Measurements from ENCODE around the gene MORF4L2.
A peak's percentile ranks its signal among the peaks of the same experiment; 100 is the strongest.

Gene MORF4L2

DNA sequence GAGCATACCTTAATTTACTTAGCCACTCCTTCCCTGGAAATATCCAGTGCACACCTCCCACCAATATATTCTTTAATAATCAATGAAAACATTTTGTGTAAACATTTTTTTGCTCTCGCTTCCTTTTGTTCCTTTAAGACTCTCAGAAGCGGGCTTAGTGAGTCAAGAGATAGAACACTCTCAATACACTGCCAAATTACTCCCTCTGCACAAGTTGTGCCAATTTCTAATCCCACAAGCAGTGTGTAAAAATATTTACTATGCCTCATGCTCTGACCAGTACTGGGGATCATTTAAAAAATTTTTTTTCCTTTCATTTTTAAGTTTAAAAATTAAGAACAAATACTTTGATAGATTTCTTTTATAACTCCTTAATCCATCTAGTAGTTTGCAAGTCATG lies 5.1 kb downstream of the MORF4L2 start:
- H3K27ac ChIP-seq = no peak overlapping the region
- TF ChIP-seq ZFX (IDR thresholded peaks at IDR 0.05; ENCODE audit: borderline replicate concordance) = no peak
- TF ChIP-seq, protein P1, sequence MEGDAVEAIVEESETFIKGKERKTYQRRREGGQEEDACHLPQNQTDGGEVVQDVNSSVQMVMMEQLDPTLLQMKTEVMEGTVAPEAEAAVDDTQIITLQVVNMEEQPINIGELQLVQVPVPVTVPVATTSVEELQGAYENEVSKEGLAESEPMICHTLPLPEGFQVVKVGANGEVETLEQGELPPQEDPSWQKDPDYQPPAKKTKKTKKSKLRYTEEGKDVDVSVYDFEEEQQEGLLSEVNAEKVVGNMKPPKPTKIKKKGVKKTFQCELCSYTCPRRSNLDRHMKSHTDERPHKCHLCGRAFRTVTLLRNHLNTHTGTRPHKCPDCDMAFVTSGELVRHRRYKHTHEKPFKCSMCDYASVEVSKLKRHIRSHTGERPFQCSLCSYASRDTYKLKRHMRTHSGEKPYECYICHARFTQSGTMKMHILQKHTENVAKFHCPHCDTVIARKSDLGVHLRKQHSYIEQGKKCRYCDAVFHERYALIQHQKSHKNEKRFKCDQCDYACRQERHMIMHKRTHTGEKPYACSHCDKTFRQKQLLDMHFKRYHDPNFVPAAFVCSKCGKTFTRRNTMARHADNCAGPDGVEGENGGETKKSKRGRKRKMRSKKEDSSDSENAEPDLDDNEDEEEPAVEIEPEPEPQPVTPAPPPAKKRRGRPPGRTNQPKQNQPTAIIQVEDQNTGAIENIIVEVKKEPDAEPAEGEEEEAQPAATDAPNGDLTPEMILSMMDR (IDR thresholded peaks at IDR 0.05) = no peak

DNA sequence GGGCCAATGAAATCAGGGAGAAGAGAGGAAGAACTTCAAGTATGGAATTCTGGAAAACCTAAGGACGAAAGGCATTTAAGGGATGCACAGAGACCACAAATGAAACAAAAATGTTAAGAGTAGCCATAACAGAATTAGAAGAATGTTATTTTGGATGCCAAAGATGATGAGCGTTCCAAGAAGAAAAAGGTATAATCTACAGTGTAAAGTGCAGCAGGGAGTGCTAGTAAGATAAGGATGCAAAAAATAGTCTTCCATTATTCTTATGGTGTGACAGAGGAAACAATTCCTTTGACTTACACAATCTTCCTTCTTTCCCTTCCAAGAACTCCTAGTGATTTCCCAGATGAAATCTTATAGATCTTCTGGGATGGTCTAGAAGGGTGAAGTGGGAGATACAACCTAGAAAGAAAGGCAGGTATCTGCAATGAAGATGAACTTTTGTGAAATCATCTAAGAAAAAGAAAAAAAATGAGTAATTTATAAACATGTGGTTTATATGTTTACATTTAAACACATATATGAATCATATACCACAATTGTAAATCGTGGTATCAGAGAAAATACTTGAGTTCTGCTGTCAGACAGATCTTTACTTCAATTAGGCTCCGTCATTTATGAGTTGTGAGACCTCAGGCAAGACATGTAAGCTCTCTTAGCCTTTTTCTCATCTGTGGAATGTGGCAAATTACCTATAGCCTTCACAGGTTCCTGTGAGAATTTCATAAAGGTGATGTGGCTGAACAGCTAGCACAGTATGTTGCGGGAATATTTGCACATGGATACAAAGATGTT lies 8.1 kb downstream of the MORF4L2 start:
- H3K27ac ChIP-seq = no peak overlapping the region
- TF ChIP-seq, protein P1 (IDR thresholded peaks at IDR 0.05) = no peak
- no peak for TF ChIP-seq ZFX (IDR thresholded peaks at IDR 0.05; ENCODE audit: borderline replicate concordance)

DNA sequence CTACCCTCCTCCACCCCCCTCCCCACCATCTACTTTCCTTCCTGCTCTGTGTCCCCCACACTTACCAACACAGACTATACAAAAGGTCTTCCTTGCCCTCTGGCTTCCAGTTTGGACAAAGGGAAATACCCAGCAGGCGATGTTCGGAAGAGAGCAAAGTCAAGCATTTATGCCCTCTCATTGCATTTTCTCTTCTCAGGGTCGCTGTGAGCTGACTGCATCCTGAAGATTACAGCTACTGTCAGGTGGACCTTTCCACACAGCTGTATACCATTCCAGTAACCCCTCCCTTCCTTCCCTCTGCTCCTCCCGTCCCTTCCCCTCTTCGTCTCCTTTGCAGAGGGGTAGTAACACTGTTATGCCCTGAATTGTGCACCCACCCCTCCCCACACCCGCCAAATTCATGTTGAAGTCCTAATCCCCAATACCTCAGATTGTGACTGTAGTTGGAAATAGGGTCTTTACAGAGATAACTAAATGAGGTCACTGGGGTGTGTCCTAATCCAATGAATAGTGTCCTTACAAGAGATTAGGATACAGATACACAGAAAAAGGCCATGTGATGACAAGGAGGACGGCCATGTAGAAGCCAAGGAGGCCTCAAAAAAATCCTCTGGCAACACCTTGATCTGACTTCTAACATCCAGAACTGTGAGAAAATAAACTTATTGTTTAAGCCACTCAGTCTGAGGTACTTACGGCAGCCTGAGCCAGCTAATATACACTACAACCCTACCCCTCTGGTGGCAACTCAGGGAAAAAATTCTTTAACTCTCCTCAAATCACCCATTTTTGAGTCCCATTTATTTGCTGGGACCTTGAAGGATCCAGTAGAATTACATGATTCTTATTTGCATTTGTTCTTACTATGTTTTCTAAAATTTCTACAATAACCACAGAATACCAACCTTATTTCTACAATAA lies 11.7 kb downstream of the MORF4L2 start:
- TF ChIP-seq, protein P1 (IDR thresholded peaks at IDR 0.05) = no peak
- TF ChIP-seq ZFX (IDR thresholded peaks at IDR 0.05; ENCODE audit: borderline replicate concordance) = no peak
- H3K27ac ChIP-seq = no peak overlapping the region

DNA sequence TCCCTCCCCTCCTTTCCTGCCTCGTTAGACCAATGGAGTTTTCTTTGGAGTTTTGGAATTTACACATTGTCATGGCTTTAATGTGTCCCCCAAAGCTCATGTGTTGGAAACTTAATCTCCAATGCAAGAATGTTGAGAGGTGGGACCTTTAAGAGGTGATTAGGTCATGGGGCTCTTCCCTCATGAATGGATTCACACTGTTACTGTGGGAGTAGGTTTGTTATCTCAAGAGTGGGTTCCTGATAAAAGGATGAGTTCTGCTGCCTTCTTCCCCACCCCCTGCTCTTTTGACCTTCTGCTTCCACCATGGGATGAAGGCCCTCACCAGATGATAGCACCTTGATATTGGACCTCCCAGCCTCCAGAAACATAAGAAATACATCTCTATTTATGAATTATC lies 16.8 kb downstream of the MORF4L2 start:
- no peak overlapping the region for H3K27ac ChIP-seq
- TF ChIP-seq, protein P1 (IDR thresholded peaks at IDR 0.05) = no peak
- TF ChIP-seq ZFX (IDR thresholded peaks at IDR 0.05; ENCODE audit: borderline replicate concordance) = no peak

DNA sequence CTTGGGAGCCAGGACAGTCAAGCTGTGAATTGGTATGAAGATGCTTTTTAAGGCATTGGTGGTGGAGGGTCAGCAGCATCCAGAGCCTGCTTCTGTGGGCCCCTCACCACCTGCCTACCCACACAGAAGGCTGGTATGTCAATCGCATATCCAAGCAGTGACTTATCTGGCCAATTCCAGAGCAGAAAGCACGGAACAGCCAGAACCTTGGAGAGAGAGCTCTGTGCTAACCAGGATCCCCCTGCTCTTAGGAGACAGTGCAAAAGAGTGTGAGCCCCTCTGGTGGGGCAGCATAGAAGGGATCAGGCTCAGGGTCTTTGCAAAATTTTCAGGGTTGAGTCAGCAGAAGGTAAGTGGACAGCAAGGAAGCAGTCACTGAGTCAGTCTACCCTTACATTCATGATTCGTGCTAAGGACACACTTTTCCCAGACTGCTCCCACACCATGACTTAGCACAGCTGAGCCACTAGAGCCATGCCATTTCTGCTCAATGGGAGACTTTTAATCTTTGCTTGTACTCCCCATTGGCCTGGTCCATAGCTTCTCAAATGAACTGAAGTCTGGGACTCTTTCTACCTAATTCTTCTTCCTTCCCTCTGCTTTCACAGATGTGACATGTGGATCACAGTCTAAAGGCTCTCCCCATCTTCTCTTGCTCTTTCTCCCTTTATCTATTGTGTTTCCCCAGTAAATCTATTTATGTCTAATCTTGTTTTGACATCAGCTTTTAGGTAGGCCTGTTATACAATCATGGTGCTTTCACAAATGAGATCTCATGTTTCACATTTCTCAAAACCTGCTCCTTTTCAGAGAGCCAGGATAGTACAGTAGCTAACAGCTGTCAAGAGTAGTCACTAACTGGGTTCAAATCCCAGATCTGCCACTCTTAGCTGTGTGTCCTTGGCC lies 20.0 kb downstream of the MORF4L2 start:
- TF ChIP-seq ZFX (IDR thresholded peaks at IDR 0.05; ENCODE audit: borderline replicate concordance) = no peak
- TF ChIP-seq, protein P1 (IDR thresholded peaks at IDR 0.05) = no peak
- no peak overlapping the region for H3K27ac ChIP-seq

DNA sequence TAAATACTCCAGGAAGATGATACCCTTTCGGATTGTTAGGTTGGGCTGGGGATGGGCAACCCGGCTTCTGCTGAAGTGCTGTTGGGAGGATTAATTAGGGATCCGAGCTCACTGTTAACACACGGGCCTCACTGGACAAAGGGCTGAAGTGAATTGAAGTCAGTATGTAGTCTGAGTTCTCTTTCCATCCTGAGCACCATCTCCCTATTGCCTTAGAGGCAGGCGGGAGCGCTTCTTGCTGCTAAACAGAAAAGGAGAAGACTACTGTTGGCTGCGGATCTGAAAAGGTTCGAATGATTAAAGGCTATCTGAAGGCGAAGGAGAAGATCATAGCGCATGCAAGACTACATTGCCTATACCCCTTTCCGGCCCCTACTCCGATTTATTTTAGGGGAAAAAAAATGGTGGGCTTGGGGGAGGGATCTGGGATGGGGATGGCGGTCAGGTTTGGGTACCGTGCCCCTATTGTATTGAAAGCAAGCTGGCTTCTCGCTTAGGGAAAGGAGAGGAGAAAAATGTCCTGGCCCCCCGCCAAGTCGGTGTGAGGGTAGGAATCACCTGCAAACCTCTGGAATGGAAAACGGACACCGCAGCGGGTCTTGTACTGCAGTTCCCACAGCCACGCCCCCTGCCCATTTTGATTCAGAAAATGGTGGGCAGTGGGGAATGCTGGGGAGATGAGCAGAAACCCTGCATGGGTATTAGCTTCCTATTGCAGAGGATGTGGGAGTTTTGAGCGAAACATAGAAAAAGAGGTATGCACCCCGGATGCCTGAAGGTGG lies 22.3 kb downstream of the MORF4L2 start:
- TF ChIP-seq, protein P1 (IDR thresholded peaks at IDR 0.05) = no peak
- TF ChIP-seq ZFX (IDR thresholded peaks at IDR 0.05; ENCODE audit: borderline replicate concordance) = no peak
- no peak overlapping the region for H3K27ac ChIP-seq

DNA sequence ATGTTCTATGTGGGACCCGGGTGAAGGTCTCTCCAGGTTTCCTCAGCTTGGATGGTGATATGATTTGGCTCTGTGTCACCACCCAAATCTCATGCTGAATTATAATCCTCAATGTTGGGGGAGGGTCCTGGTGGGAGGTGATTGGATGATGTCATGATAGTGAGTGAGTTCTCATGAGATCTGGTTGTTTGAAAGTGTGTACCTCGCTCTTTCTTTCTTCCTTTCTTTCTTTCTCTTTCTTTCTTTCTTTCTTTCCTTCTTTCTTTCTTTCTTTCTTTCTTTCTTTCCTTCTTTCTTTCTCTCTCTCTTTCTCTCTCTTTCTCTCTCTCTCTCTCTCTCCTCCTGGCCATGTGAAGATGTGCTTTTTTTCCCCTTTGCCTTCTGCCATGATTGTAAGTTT lies 27.0 kb downstream of the MORF4L2 start:
- peak overlapping the region; percentile 46 for H3K27ac ChIP-seq
